ENCODE results near the gene C1QTNF8.

C1QTNF8 gene

DNA sequence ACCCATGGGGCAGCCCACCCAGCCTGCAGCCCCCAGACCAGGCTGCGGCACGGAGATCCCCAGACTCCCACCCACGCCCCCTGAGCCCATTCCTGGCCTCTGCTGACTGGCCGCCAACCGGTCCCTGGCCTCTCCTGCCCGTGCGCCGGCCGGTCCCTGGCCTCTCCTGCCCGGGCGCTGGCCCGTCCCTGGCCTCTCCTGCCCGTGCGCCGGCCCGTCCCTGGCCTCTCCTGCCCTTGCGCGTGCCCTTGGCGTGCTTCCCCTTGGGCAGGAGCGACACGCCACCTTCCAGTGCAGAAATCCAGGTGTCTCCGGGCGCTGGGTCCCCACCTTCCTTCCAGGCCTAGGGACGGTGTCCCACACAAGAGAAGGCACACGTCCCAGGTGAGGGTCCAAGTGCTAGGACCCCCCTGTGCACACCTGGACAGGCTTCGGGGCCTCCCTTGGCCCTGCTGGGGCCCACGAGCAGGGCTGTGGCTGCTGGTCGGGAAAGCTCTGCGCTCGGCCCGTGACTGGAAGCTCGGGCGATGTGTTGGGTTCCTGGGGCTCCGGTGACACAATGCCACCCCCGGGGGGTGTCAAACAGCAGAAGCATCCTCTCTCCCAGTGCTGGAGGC lies 35.4 kb upstream of the C1QTNF8 start:
- Histone ChIP-seq H3K4me2 (ENCODE audit: low read length) (no peak overlapping the region), H3K79me2 (ENCODE audit: low read length) (no peaks in the 10 kb centered on the region), H3K36me3 (replicated peaks; ENCODE audit: low read depth, low read length) (no peaks in the 10 kb centered on the region), H2AFZ (ENCODE audit: low read depth, low read length) (no peak overlapping the region), H3K4me1 (ENCODE audit: low read length) (no peaks in the 10 kb centered on the region), H3K27ac (ENCODE audit: low read length) (no peak overlapping the region), H4K20me1 (ENCODE audit: insufficient read depth, low read length) (no peaks in the 10 kb centered on the region), H3K4me3 (ENCODE audit: low read length) (no peak overlapping the region), H3K9me3 (ENCODE audit: insufficient read depth, low read length) (no peaks in the 10 kb centered on the region), H3K27me3 (ENCODE audit: low read depth, low read length) (no peaks in the 10 kb centered on the region), H3K9ac (ENCODE audit: low read length) (no peak overlapping the region)
- no peak for TF ChIP-seq EZH2phosphoT487 (IDR thresholded peaks at IDR 0.05; ENCODE audit: low read depth)
- TF ChIP-seq CTCF (IDR thresholded peaks at IDR 0.05; ENCODE audit: low read depth, low read length): no peak

GRCh38 chr16:1130382-1130781 lies 34.3 kb upstream of the C1QTNF8 start:
- Histone ChIP-seq H3K4me3 (ENCODE audit: low read length) (no peak overlapping the region), H3K9ac (ENCODE audit: low read length) (no peak overlapping the region), H3K4me2 (ENCODE audit: low read length) (no peak overlapping the region), H3K36me3 (replicated peaks; ENCODE audit: low read depth, low read length) (no peaks in the 10 kb centered on the region), H3K79me2 (ENCODE audit: low read length) (no peaks in the 10 kb centered on the region), H3K4me1 (ENCODE audit: low read length) (no peaks in the 10 kb centered on the region), H4K20me1 (ENCODE audit: insufficient read depth, low read length) (no peaks in the 10 kb centered on the region), H2AFZ (ENCODE audit: low read depth, low read length) (no peak overlapping the region), H3K9me3 (ENCODE audit: insufficient read depth, low read length) (no peaks in the 10 kb centered on the region), H3K27ac (ENCODE audit: low read length) (no peak overlapping the region), H3K27me3 (ENCODE audit: low read depth, low read length) (no peaks in the 10 kb centered on the region)
- no peak for TF ChIP-seq CTCF (IDR thresholded peaks at IDR 0.05; ENCODE audit: low read depth, low read length)

GRCh38 chr16:1129106-1129960 lies 33.3 kb upstream of the C1QTNF8 start:
- TF ChIP-seq EZH2phosphoT487 (IDR thresholded peaks at IDR 0.05; ENCODE audit: low read depth) (no peak), CTCF (IDR thresholded peaks at IDR 0.05; ENCODE audit: low read depth, low read length) (no peak)
- Histone ChIP-seq H3K4me1 (ENCODE audit: low read length) (no peaks in the 10 kb centered on the region), H3K9ac (ENCODE audit: low read length) (no peak overlapping the region), H3K79me2 (ENCODE audit: low read length) (no peaks in the 10 kb centered on the region), H3K27me3 (ENCODE audit: low read depth, low read length) (no peaks in the 10 kb centered on the region), H3K4me3 (ENCODE audit: low read length) (no peak overlapping the region), H3K4me2 (ENCODE audit: low read length) (no peak overlapping the region), H4K20me1 (ENCODE audit: insufficient read depth, low read length) (no peaks in the 10 kb centered on the region), H2AFZ (ENCODE audit: low read depth, low read length) (no peak overlapping the region), H3K27ac (ENCODE audit: low read length) (no peak overlapping the region), H3K9me3 (ENCODE audit: insufficient read depth, low read length) (no peaks in the 10 kb centered on the region), H3K36me3 (replicated peaks; ENCODE audit: low read depth, low read length) (no peaks in the 10 kb centered on the region)

- TF ChIP-seq EZH2phosphoT487 (IDR thresholded peaks at IDR 0.05; ENCODE audit: low read depth) (no peak), CTCF (IDR thresholded peaks at IDR 0.05; ENCODE audit: low read depth, low read length) (no peak)
- Histone ChIP-seq H3K4me1 (ENCODE audit: low read length) (no peaks in the 10 kb centered on the region; the same call in 1 of the 2 replicates), H4K20me1 (ENCODE audit: insufficient read depth, low read length) (no peaks in the 10 kb centered on the region), H3K4me2 (ENCODE audit: low read length) (no peak overlapping the region), H3K4me3 (ENCODE audit: low read length) (no peak overlapping the region), H3K9me3 (ENCODE audit: insufficient read depth, low read length) (no peaks in the 10 kb centered on the region), H3K27me3 (ENCODE audit: low read depth, low read length) (no peaks in the 10 kb centered on the region), H3K9ac (ENCODE audit: low read length) (no peak overlapping the region), H2AFZ (ENCODE audit: low read depth, low read length) (no peak overlapping the region), H3K79me2 (ENCODE audit: low read length) (no peaks in the 10 kb centered on the region), H3K36me3 (replicated peaks; ENCODE audit: low read depth, low read length) (no peaks in the 10 kb centered on the region), H3K27ac (ENCODE audit: low read length) (no peak overlapping the region)
Observed at GRCh38 chr16:1127971-1128715, 32.1 kb upstream of the C1QTNF8 start.

Measured in OCI-LY3 (cell line).